ENCODE data around the gene CSNK1E.

Gene CSNK1E

GRCh38 chr22:38310518-38311322 is 6.5 kb downstream of the CSNK1E start:
- no peak overlapping the region for H2AFZ ChIP-seq (ENCODE audit: low read depth)
- H4K20me1 ChIP-seq (ENCODE audit: insufficient read depth): peaks cover 5% of the 10 kb centered on the region; the same call in 1 of the 2 replicates
- no peak overlapping the region for H3K9ac ChIP-seq
- no peak overlapping the region for H3K4me2 ChIP-seq
- H3K36me3 ChIP-seq (ENCODE audit: insufficient read depth): no peaks in the 10 kb centered on the region; the same call in 1 of the 2 replicates
- TF ChIP-seq CTCF (conservative IDR thresholded peaks at IDR 0.05; ENCODE audit: low read depth, low read length): no peak
- H3K27me3 ChIP-seq (ENCODE audit: insufficient read depth, low read depth): no peaks in the 10 kb centered on the region
- H3K27ac ChIP-seq: no peak overlapping the region
- peaks cover 90% of the 10 kb centered on the region for H3K79me2 ChIP-seq (ENCODE audit: insufficient read depth, low read depth)
- H3K4me3 ChIP-seq (IDR thresholded peaks at IDR 0.05; ENCODE audit: insufficient read depth, low read depth, low read length): no peak overlapping the region
- peaks cover 15% of the 10 kb centered on the region for H3K4me1 ChIP-seq (ENCODE audit: low read depth, poor library complexity, severe bottlenecking)

- H3K4me1 ChIP-seq (ENCODE audit: low read depth, poor library complexity, severe bottlenecking): peaks cover 7% of the 10 kb centered on the region
- H3K27ac ChIP-seq: no peak overlapping the region
- H3K4me3 ChIP-seq (IDR thresholded peaks at IDR 0.05; ENCODE audit: insufficient read depth, low read depth, low read length): no peak overlapping the region
- no peak overlapping the region for H2AFZ ChIP-seq (ENCODE audit: low read depth)
- H3K9ac ChIP-seq: no peak overlapping the region
- TF ChIP-seq CTCF (conservative IDR thresholded peaks at IDR 0.05; ENCODE audit: low read depth, low read length): no peak
- no peaks in the 10 kb centered on the region; the same call in 1 of the 2 replicates for H3K36me3 ChIP-seq (ENCODE audit: insufficient read depth)
- H3K79me2 ChIP-seq (ENCODE audit: insufficient read depth, low read depth): peaks cover 89% of the 10 kb centered on the region
- H3K27me3 ChIP-seq (ENCODE audit: insufficient read depth, low read depth): no peaks in the 10 kb centered on the region
- 0 out of 2 replicates have a peak, but pooled peaks cover 5% of the 10 kb centered on the region for H4K20me1 ChIP-seq (ENCODE audit: insufficient read depth)
- H3K4me2 ChIP-seq: no peak overlapping the region
Measured at GRCh38 chr22:38309614-38310517, 7.4 kb downstream of the CSNK1E start.

- Histone ChIP-seq H3K9ac (no peak overlapping the region), H3K4me1 (ENCODE audit: low read depth, poor library complexity, severe bottlenecking) (no peaks in the 10 kb centered on the region), H3K36me3 (ENCODE audit: insufficient read depth) (no peaks in the 10 kb centered on the region; the same call in 1 of the 2 replicates), H3K27ac (no peak overlapping the region), H3K79me2 (ENCODE audit: insufficient read depth, low read depth) (peaks cover 89% of the 10 kb centered on the region), H3K27me3 (ENCODE audit: insufficient read depth, low read depth) (no peaks in the 10 kb centered on the region), H4K20me1 (ENCODE audit: insufficient read depth) (0 out of 2 replicates have a peak, but pooled peaks cover 10% of the 10 kb centered on the region), H3K4me3 (IDR thresholded peaks at IDR 0.05; ENCODE audit: insufficient read depth, low read depth, low read length) (no peak overlapping the region), H3K4me2 (no peak overlapping the region), H2AFZ (ENCODE audit: low read depth) (no peak overlapping the region)
- no peak for TF ChIP-seq CTCF (conservative IDR thresholded peaks at IDR 0.05; ENCODE audit: low read depth, low read length)
Measured at GRCh38 chr22:38308791-38309498, 8.3 kb downstream of the CSNK1E start.
